HG02588 (cell line): Measurements from ENCODE around the gene DNAH17.
"Not testable (repeated sequence)": the region's sequence is repeated elsewhere in the genome, so short reads cannot be mapped to it uniquely, and the experiment has no call there.

Experiments used
- ATAC-seq: cut with Tn5 transposase; IDR thresholded peaks from one replicate; pipeline ENCODE4 v1.9.1; 2021; ENCODE audit warnings: mild to moderate bottlenecking, moderate library complexity; ENCODE audit not compliant: unreplicated experiment

Gene DNAH17

GRCh38 chr17:78479369-78479768 is 97.8 kb downstream of the DNAH17 start:
- no peak for ATAC-seq

GRCh38 chr17:78478757-78479297 is 98.4 kb downstream of the DNAH17 start:
- no peak for ATAC-seq

- no peak for ATAC-seq
Observed at GRCh38 chr17:78477913-78478756, 99.1 kb downstream of the DNAH17 start.

GRCh38 chr17:78476973-78477372 is 100.2 kb downstream of the DNAH17 start:
- ATAC-seq, result no peak

- no peak for ATAC-seq
Observed at GRCh38 chr17:78476149-78476548, 101.0 kb downstream of the DNAH17 start.

- no peak for ATAC-seq
Observed at GRCh38 chr17:78475211-78475610, 102.0 kb downstream of the DNAH17 start.

- ATAC-seq, result peak; percentile 64
Observed at GRCh38 chr17:78474614-78475146, 102.5 kb downstream of the DNAH17 start.

GRCh38 chr17:78473951-78474613 is 103.1 kb downstream of the DNAH17 start:
- ATAC-seq, result no peak

- no peak for ATAC-seq
Observed at GRCh38 chr17:78472035-78472905, 104.9 kb downstream of the DNAH17 start.

- no peak for ATAC-seq
Observed at GRCh38 chr17:78471635-78472034, 105.6 kb downstream of the DNAH17 start.

GRCh38 chr17:78469443-78469842 is 107.8 kb downstream of the DNAH17 start:
- ATAC-seq, result no peak

- no peak for ATAC-seq
Observed at GRCh38 chr17:78468366-78468765, 108.8 kb downstream of the DNAH17 start.

GRCh38 chr17:78466786-78467715 is 110.1 kb downstream of the DNAH17 start:
- no peak for ATAC-seq

- not testable (repeated sequence) for ATAC-seq
Observed at GRCh38 chr17:78466109-78466785, 110.9 kb downstream of the DNAH17 start.

- ATAC-seq, result no peak
Observed at GRCh38 chr17:78462148-78462547, 115.0 kb downstream of the DNAH17 start.

- no peak for ATAC-seq
Observed at GRCh38 chr17:78461799-78462053, 115.5 kb downstream of the DNAH17 start.

- no peak for ATAC-seq
Observed at GRCh38 chr17:78460951-78461798, 116.0 kb downstream of the DNAH17 start.

GRCh38 chr17:78460176-78460675 is 117.0 kb downstream of the DNAH17 start:
- ATAC-seq, result no peak
